Naive thymus-derived CD4-positive, alpha-beta T cell (primary cell): ENCODE data around the gene AGBL1. TPM values are rescaled to one million over a fixed set of nuclear protein-coding genes. Genes with fewer than 3 reads are reported as not detected.

Experiments
- ATAC-seq: fragments of 150-1000 bp; cut with Tn5 transposase; 2 replicates; pipeline ENCODE4 v1.10.0; 2021; ENCODE audit warnings: mild to moderate bottlenecking, moderate library complexity
- CTCF ChIA-PET: fragments of 350-600 bp; sonication (Branson Sonifier 250); formaldehyde crosslinking; loops from one replicate; lab custom pipeline; 2021; ENCODE audit warnings: antibody characterized with exemption; lab: Charles Lee
- POLR2A ChIA-PET: fragments of 350-600 bp; sonication (Branson Sonifier 250); formaldehyde crosslinking; loops from one replicate; lab custom pipeline; 2021; ENCODE audit warnings: antibody characterized with exemption, inconsistent platforms; lab: Charles Lee
- DNase-seq, 9 donors: peaks; one replicate each; pipeline versions ENCODE4 v3.0.0 to v3.0.0-alpha.2; 2020 to 2022; ENCODE audit warnings: mixed read lengths in 1 of 9
- H3K27ac ChIP-seq: one replicate; pipeline ENCODE4 v1.7.0; 2013; ENCODE audit warnings: mild to moderate bottlenecking, low read depth, low read length, moderate library complexity
- H3K27me3 ChIP-seq, 2 donors: one replicate each; pipeline ENCODE4 v1.7.0; 2013; ENCODE audit warnings: low read length in 2 of 2, mild to moderate bottlenecking in 2 of 2, moderate library complexity in 2 of 2; ENCODE audit not compliant: control insufficient read depth in 2 of 2, insufficient read depth in 2 of 2
- H3K36me3 ChIP-seq, 3 experiments: 1 replicate in 2 of 3; 2 replicates in 1 of 3; pipeline ENCODE4 v1.7.0; 2013; ENCODE audit warnings: low read length in 3 of 3, mild to moderate bottlenecking in 3 of 3, moderate library complexity in 1 of 3; ENCODE audit not compliant: insufficient read depth in 3 of 3, control insufficient read depth in 2 of 3
- H3K4me1 ChIP-seq, 2 donors: one replicate each; pipeline ENCODE4 v1.7.0; 2013; ENCODE audit warnings: low read length in 2 of 2, mild to moderate bottlenecking in 2 of 2, moderate library complexity in 1 of 2; ENCODE audit not compliant: control insufficient read depth in 2 of 2, insufficient read depth in 2 of 2
- H3K4me3 ChIP-seq: 2 replicates; pipeline ENCODE4 v1.7.0; 2013; ENCODE audit warnings: mild to moderate bottlenecking, low read length
- H3K9me3 ChIP-seq, 3 experiments: 1 replicate in 2 of 3; 2 replicates in 1 of 3; pipeline ENCODE4 v1.7.0; 2013; ENCODE audit warnings: low read length in 3 of 3; ENCODE audit not compliant: control insufficient read depth in 2 of 3
- H3K27ac Mint-ChIP-seq, 9 donors: one replicate each; pipeline ENCODE4 v1.8.0; 2020 to 2022; ENCODE audit warnings: mixed read lengths in 9 of 9, mild to moderate bottlenecking in 8 of 9, moderate library complexity in 5 of 9, inconsistent platforms in 2 of 9
- H3K27me3 Mint-ChIP-seq, 5 donors: one replicate each; pipeline ENCODE4 v1.8.0; 2021 to 2022; ENCODE audit warnings: mixed read lengths in 5 of 5, mild to moderate bottlenecking in 1 of 5
- H3K36me3 Mint-ChIP-seq, 5 donors: one replicate each; pipeline ENCODE4 v1.8.0; 2020 to 2022; ENCODE audit warnings: mixed read lengths in 5 of 5, mild to moderate bottlenecking in 3 of 5, inconsistent platforms in 1 of 5
- H3K4me1 Mint-ChIP-seq, 7 donors: one replicate each; pipeline ENCODE4 v1.8.0; 2020 to 2022; ENCODE audit warnings: mixed read lengths in 7 of 7, mild to moderate bottlenecking in 3 of 7, inconsistent platforms in 1 of 7
- H3K4me3 Mint-ChIP-seq, 10 donors: one replicate each; pipeline ENCODE4 v1.8.0; 2020 to 2022; ENCODE audit warnings: mild to moderate bottlenecking in 10 of 10, mixed read lengths in 10 of 10, moderate library complexity in 6 of 10, inconsistent platforms in 2 of 10
- H3K9me3 Mint-ChIP-seq, 11 donors: one replicate each; pipeline ENCODE4 v1.8.0; 2020 to 2022; ENCODE audit warnings: mixed read lengths in 11 of 11, mild to moderate bottlenecking in 4 of 11, inconsistent platforms in 1 of 11, moderate library complexity in 1 of 11
- intact Hi-C, 2 donors: fragments of 100-400 bp; cut with micrococcal nuclease; formaldehyde crosslinking; loops; one replicate each; pipeline ENCODE4 v1.15.1; 2023
- polyA plus RNA-seq, 2 donors: library from polyadenylated mRNA; unstranded; fragments of 300-500 nt; fragmentation: Illumina TruSeq; gene quantifications; one replicate each; pipeline ENCODE4 v1.2.3, GENCODE V29; 2021
- total RNA-seq, 6 experiments: library from RNA in 5 of 6; stranded (reverse) in 5 of 6; gene quantifications; 1 replicate in 5 of 6; 2 replicates in 1 of 6; pipeline ENCODE4 v1.2.3 and lab custom pipeline; 2021 to 2026

The AGBL1 gene
- total and polyA plus RNA-seq, 7 experiments from 2014 or later, result not detected

GRCh38 chr15:86157606-86158293 lies 78.1 kb downstream of the AGBL1 start:
- H3K4me1 ChIP-seq, result no peaks in the 10 kb centered on the region
- ChIA-PET CTCF (no interaction called here), POLR2A (no interaction called here)
- no peak for DNase-seq
- no peaks in the 10 kb centered on the region for H3K36me3 ChIP-seq
- no peaks in the 10 kb centered on the region for H3K36me3 Mint-ChIP-seq
- no peaks in the 10 kb centered on the region for H3K4me1 Mint-ChIP-seq
- H3K4me3 ChIP-seq, result no peak overlapping the region
- H3K27me3 Mint-ChIP-seq, result peaks cover 0 to 12% (median 10%) of the 10 kb centered on the region in 5 donors
- H3K9me3 Mint-ChIP-seq, result peaks cover under 1 to 7% (median 3%) of the 10 kb centered on the region in 11 donors
- H3K27ac ChIP-seq, result no peak overlapping the region
- no peak for ATAC-seq
- H3K4me3 Mint-ChIP-seq, result no peak overlapping the region
- H3K27ac Mint-ChIP-seq, result no peak overlapping the region
- H3K27me3 ChIP-seq, result peaks cover 0 to 3% of the 10 kb centered on the region in 2 donors
- no peaks in the 10 kb centered on the region for H3K9me3 ChIP-seq
- intact Hi-C loops, result no loop called here

GRCh38 chr15:86159468-86159867 lies 79.8 kb downstream of the AGBL1 start:
- peaks cover 0 to 3% (median 0%) of the 10 kb centered on the region in 11 donors for H3K9me3 Mint-ChIP-seq
- no peak overlapping the region for H3K4me3 Mint-ChIP-seq
- Histone ChIP-seq H3K27me3 (peaks cover 0 to 1% of the 10 kb centered on the region in 2 donors), H3K36me3 (no peaks in the 10 kb centered on the region), H3K4me3 (no peak overlapping the region), H3K9me3 (no peaks in the 10 kb centered on the region), H3K27ac (no peak overlapping the region), H3K4me1 (no peaks in the 10 kb centered on the region)
- ChIA-PET CTCF (no interaction called here), POLR2A (no interaction called here)
- no peak for DNase-seq
- peaks cover 0 to 15% (median 11%) of the 10 kb centered on the region in 5 donors for H3K27me3 Mint-ChIP-seq
- H3K27ac Mint-ChIP-seq, result no peak overlapping the region
- no peaks in the 10 kb centered on the region for H3K4me1 Mint-ChIP-seq
- no peak for ATAC-seq
- H3K36me3 Mint-ChIP-seq, result no peaks in the 10 kb centered on the region
- intact Hi-C loops, result no loop called here

- H3K9me3 Mint-ChIP-seq, result peaks cover 0 to 3% (median 0%) of the 10 kb centered on the region in 11 donors
- no peaks in the 10 kb centered on the region for H3K36me3 Mint-ChIP-seq
- intact Hi-C loops, result no loop called here
- H3K27ac Mint-ChIP-seq, result no peak overlapping the region
- Histone ChIP-seq H3K36me3 (no peaks in the 10 kb centered on the region), H3K27ac (no peak overlapping the region), H3K4me1 (no peaks in the 10 kb centered on the region), H3K27me3 (no peaks in the 10 kb centered on the region), H3K4me3 (no peak overlapping the region), H3K9me3 (no peaks in the 10 kb centered on the region)
- CTCF ChIA-PET, result no interaction called here
- H3K4me3 Mint-ChIP-seq, result no peak overlapping the region
- ATAC-seq (no peak), DNase-seq (no peak)
- peaks cover 0 to 24% (median 12%) of the 10 kb centered on the region in 5 donors for H3K27me3 Mint-ChIP-seq
- H3K4me1 Mint-ChIP-seq, result no peaks in the 10 kb centered on the region
- POLR2A ChIA-PET, result interaction anchor here (0.5 kb wide), 1 partner anchor 66 kb away, joined by 3 read pairs; no protein-coding TSS in a partner anchor
Observed at GRCh38 chr15:86161250-86161649, 81.6 kb downstream of the AGBL1 start.

GRCh38 chr15:86162172-86162591 lies 82.5 kb downstream of the AGBL1 start:
- Mint-ChIP-seq H3K4me3 (no peak overlapping the region), H3K27ac (no peak overlapping the region), H3K27me3 (peaks cover 0 to 26% (median 15%) of the 10 kb centered on the region in 5 donors), H3K9me3 (peaks cover 0 to 3% (median 0%) of the 10 kb centered on the region in 11 donors), H3K4me1 (no peaks in the 10 kb centered on the region), H3K36me3 (no peaks in the 10 kb centered on the region)
- H3K9me3 ChIP-seq, result no peaks in the 10 kb centered on the region
- no peaks in the 10 kb centered on the region for H3K36me3 ChIP-seq
- no peaks in the 10 kb centered on the region for H3K27me3 ChIP-seq
- no peak for ATAC-seq
- ChIA-PET POLR2A (no interaction called here), CTCF (no interaction called here)
- H3K4me3 ChIP-seq, result no peak overlapping the region
- H3K4me1 ChIP-seq, result no peaks in the 10 kb centered on the region
- H3K27ac ChIP-seq, result no peak overlapping the region
- DNase-seq, result no peak
- intact Hi-C loops, result no loop called here

GRCh38 chr15:86162641-86163040 lies 83.0 kb downstream of the AGBL1 start:
- no peaks in the 10 kb centered on the region for H3K36me3 ChIP-seq
- CTCF ChIA-PET, result no interaction called here
- no peaks in the 10 kb centered on the region for H3K4me1 ChIP-seq
- Mint-ChIP-seq H3K4me1 (no peaks in the 10 kb centered on the region), H3K4me3 (no peak overlapping the region), H3K9me3 (peaks cover 0 to 3% (median 0%) of the 10 kb centered on the region in 11 donors), H3K36me3 (no peaks in the 10 kb centered on the region), H3K27me3 (peaks cover 0 to 31% (median 19%) of the 10 kb centered on the region in 5 donors), H3K27ac (no peak overlapping the region)
- H3K9me3 ChIP-seq, result no peaks in the 10 kb centered on the region
- ATAC-seq, result no peak
- POLR2A ChIA-PET, result no interaction called here
- intact Hi-C loops, result no loop called here
- no peak overlapping the region for H3K4me3 ChIP-seq
- no peak for DNase-seq
- H3K27ac ChIP-seq, result no peak overlapping the region
- H3K27me3 ChIP-seq, result no peaks in the 10 kb centered on the region

GRCh38 chr15:86163816-86164215 lies 84.1 kb downstream of the AGBL1 start:
- Mint-ChIP-seq H3K27me3 (peaks cover 0 to 40% (median 26%) of the 10 kb centered on the region in 5 donors), H3K9me3 (peaks cover 0 to 5% (median 0%) of the 10 kb centered on the region in 11 donors), H3K4me1 (no peaks in the 10 kb centered on the region), H3K27ac (no peak overlapping the region), H3K36me3 (no peaks in the 10 kb centered on the region), H3K4me3 (no peak overlapping the region)
- Histone ChIP-seq H3K27me3 (no peaks in the 10 kb centered on the region), H3K9me3 (no peaks in the 10 kb centered on the region), H3K4me1 (no peaks in the 10 kb centered on the region), H3K4me3 (no peak overlapping the region), H3K36me3 (no peaks in the 10 kb centered on the region), H3K27ac (no peak overlapping the region)
- CTCF ChIA-PET, result no interaction called here
- POLR2A ChIA-PET, result no interaction called here
- no peak for ATAC-seq
- intact Hi-C loops, result no loop called here
- DNase-seq, result no peak
